Smooth muscle cell (in vitro differentiated cells): ENCODE data around the gene NRN1L. TPM values are rescaled to one million over a fixed set of nuclear protein-coding genes. Genes with fewer than 3 reads are reported as not detected.

ENCODE experiments used
- DNase-seq: peaks from one replicate; lab custom pipeline; 2025; ENCODE audit not compliant: unreplicated experiment; lab: John Stamatoyannopoulos, UW
- H2AFZ ChIP-seq: fragments of 200-600 bp; sonication (generic); 2 replicates; pipeline ENCODE4 v1.6.0; 2016; ENCODE audit warnings: antibody characterized with exemption, low read depth, mild to moderate bottlenecking
- H3F3A ChIP-seq: fragments of 200-600 bp; sonication (generic); 2 replicates; pipeline ENCODE4 v1.6.0; 2017; ENCODE audit warnings: antibody characterized with exemption, low read depth
- H3K27ac ChIP-seq: fragments of 200-600 bp; sonication (generic); 2 replicates; pipeline ENCODE4 v1.5.1; 2016; ENCODE audit warnings: low read depth, mild to moderate bottlenecking
- H3K27me3 ChIP-seq: fragments of 200-600 bp; sonication (generic); 2 replicates; pipeline ENCODE4 v1.6.1; 2016; ENCODE audit warnings: low read depth, mild to moderate bottlenecking
- H3K36me3 ChIP-seq: fragments of 200-600 bp; sonication (generic); 2 replicates; pipeline ENCODE4 v1.5.1; 2016; ENCODE audit warnings: low read depth
- H3K4me1 ChIP-seq: fragments of 200-600 bp; sonication (generic); 2 replicates; pipeline ENCODE4 v1.5.1; 2016; ENCODE audit warnings: low read depth
- H3K4me2 ChIP-seq: fragments of 200-600 bp; sonication (generic); 2 replicates; pipeline ENCODE4 v1.6.0; 2016; ENCODE audit warnings: mild to moderate bottlenecking
- H3K4me3 ChIP-seq: fragments of 200-600 bp; sonication (generic); 2 replicates; pipeline ENCODE4 v1.5.1; 2016; ENCODE audit warnings: mild to moderate bottlenecking
- H3K79me2 ChIP-seq: fragments of 200-600 bp; sonication (generic); 2 replicates; pipeline ENCODE4 v1.6.0; 2016; ENCODE audit warnings: low read depth, mild to moderate bottlenecking
- H3K9ac ChIP-seq: fragments of 200-600 bp; sonication (generic); 2 replicates; pipeline ENCODE4 v1.6.0; 2016; ENCODE audit warnings: low read depth
- H3K9me3 ChIP-seq: fragments of 200-600 bp; sonication (generic); replicated peaks from 2 replicates; pipeline ENCODE4 v1.5.1; 2016; ENCODE audit warnings: low read depth
- H4K20me1 ChIP-seq: fragments of 200-600 bp; sonication (generic); 2 replicates; pipeline ENCODE4 v1.6.0; 2016; ENCODE audit warnings: low read depth
- WGBS: methylation state at CpG from one replicate; pipeline ENCODE4 v1.1.7; 2016; ENCODE audit warnings: low lambda C conversion rate; 5-methylcytosine and 5-hydroxymethylcytosine counted together
- polyA plus RNA-seq: library from polyadenylated mRNA; unstranded; fragments of >200 nt; fragmentation: Nextera tagmentation; extraction: Ambion mirVana; gene quantifications from 2 replicates; pipeline ENCODE4 v1.2.1, GENCODE V29; 2016
- total RNA-seq: library from RNA; depleted of rRNA; stranded (reverse); fragments of >200 nt; gene quantifications from 2 replicates; pipeline ENCODE4 v1.2.3, GENCODE V29; 2014
- TF ChIP-seq, protein P1 (sequence below): fragments of 200-600 bp; sonication (generic); IDR thresholded peaks from 2 replicates; pipeline ENCODE4 v1.5.1; 2017; ENCODE audit warnings: borderline replicate concordance, mild to moderate bottlenecking, antibody characterized with exemption; ENCODE audit not compliant: insufficient read depth, poor library complexity, severe bottlenecking

Gene NRN1L
- total and polyA plus RNA-seq, 2 experiments from 2014 or later, result 0.57 TPM; not detected in 1

DNA sequence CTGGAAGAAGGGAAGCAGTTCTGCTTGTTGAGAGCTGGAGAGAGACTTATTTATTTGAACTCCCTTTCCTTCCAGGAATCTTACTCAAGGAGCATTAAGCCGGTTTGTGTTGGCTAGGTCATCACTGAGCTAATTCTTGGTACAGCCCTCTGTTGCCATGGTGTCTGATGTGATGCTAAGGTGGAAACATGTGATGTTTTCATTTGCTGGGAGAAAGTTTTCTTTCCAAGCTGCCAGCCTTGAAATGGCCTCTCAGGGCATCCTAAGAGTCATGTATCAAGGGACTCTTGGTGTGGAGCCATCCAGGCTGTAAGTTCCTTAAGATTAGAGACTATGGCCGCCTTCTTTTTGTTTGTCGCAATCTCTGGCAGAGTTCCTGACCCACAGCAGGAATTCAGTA lies 12.5 kb downstream of the NRN1L start:
- Histone ChIP-seq H3K4me2 (no peak overlapping the region), H3K27ac (no peak overlapping the region), H3K4me1 (peaks cover 10% of the 10 kb centered on the region), H4K20me1 (peaks cover 62% of the 10 kb centered on the region), H2AFZ (no peak overlapping the region), H3F3A (no peaks in the 10 kb centered on the region), H3K9ac (no peak overlapping the region), H3K36me3 (no peaks in the 10 kb centered on the region), H3K9me3 (no peaks in the 10 kb centered on the region), H3K4me3 (no peak overlapping the region), H3K79me2 (peaks cover 73% of the 10 kb centered on the region), H3K27me3 (no peaks in the 10 kb centered on the region)
- 99% methylated on average over 3 of the region's 3 CpGs for WGBS
- TF ChIP-seq, protein P1, sequence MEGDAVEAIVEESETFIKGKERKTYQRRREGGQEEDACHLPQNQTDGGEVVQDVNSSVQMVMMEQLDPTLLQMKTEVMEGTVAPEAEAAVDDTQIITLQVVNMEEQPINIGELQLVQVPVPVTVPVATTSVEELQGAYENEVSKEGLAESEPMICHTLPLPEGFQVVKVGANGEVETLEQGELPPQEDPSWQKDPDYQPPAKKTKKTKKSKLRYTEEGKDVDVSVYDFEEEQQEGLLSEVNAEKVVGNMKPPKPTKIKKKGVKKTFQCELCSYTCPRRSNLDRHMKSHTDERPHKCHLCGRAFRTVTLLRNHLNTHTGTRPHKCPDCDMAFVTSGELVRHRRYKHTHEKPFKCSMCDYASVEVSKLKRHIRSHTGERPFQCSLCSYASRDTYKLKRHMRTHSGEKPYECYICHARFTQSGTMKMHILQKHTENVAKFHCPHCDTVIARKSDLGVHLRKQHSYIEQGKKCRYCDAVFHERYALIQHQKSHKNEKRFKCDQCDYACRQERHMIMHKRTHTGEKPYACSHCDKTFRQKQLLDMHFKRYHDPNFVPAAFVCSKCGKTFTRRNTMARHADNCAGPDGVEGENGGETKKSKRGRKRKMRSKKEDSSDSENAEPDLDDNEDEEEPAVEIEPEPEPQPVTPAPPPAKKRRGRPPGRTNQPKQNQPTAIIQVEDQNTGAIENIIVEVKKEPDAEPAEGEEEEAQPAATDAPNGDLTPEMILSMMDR, result no peak
- DNase-seq, result no peak

DNA sequence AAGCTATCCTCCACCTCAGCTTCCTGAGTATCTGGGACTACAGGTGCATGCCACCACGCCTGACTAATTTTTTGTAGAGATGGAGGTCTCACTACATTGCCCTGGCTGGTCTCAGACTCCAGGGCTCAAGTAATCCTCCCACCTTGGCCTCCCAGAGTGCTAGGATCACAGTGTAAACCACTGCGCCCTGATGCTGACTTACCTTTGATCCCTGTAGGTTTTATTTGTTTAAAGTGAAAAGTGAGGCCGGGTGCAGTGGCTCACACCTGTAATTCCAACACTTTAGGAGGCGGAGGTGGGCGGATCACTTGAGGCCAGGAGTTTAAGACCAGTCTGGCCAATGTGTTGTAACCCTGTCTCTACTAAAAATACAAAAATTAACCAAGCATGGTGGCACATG lies 17.0 kb downstream of the NRN1L start:
- no peaks in the 10 kb centered on the region for H3K9me3 ChIP-seq
- peaks cover 86% of the 10 kb centered on the region for H4K20me1 ChIP-seq
- H3K36me3 ChIP-seq, result no peaks in the 10 kb centered on the region
- H3K4me2 ChIP-seq, result no peak overlapping the region
- no peak for DNase-seq
- H3K27ac ChIP-seq, result no peak overlapping the region
- WGBS, result 94% methylated on average over 5 of the region's 5 CpGs
- TF ChIP-seq, protein P1, result no peak
- no peaks in the 10 kb centered on the region for H3F3A ChIP-seq
- no peak overlapping the region for H2AFZ ChIP-seq
- no peak overlapping the region for H3K4me3 ChIP-seq
- peaks cover 51% of the 10 kb centered on the region for H3K79me2 ChIP-seq
- no peak overlapping the region for H3K9ac ChIP-seq
- no peaks in the 10 kb centered on the region for H3K27me3 ChIP-seq
- H3K4me1 ChIP-seq, result no peaks in the 10 kb centered on the region

- DNase-seq, result no peak
- H3K9ac ChIP-seq, result no peak overlapping the region
- peaks cover 83% of the 10 kb centered on the region for H4K20me1 ChIP-seq
- H3K4me2 ChIP-seq, result no peak overlapping the region
- peaks cover 40% of the 10 kb centered on the region for H3K79me2 ChIP-seq
- H3K27ac ChIP-seq, result no peak overlapping the region
- WGBS, result 98% methylated on average over 4 of the region's 4 CpGs
- no peaks in the 10 kb centered on the region for H3K9me3 ChIP-seq
- H2AFZ ChIP-seq, result no peak overlapping the region
- H3K4me3 ChIP-seq, result no peak overlapping the region
- no peaks in the 10 kb centered on the region for H3K27me3 ChIP-seq
- no peaks in the 10 kb centered on the region for H3K36me3 ChIP-seq
- TF ChIP-seq, protein P1, result no peak
- no peaks in the 10 kb centered on the region for H3F3A ChIP-seq
- no peaks in the 10 kb centered on the region for H3K4me1 ChIP-seq
Observed at GRCh38 chr16:67902831-67903230, 18.1 kb downstream of the NRN1L start.

- Histone ChIP-seq H3K27ac (no peak overlapping the region), H2AFZ (no peak overlapping the region), H3F3A (no peaks in the 10 kb centered on the region), H3K9ac (no peak overlapping the region), H3K4me3 (no peak overlapping the region), H4K20me1 (peaks cover 74% of the 10 kb centered on the region), H3K4me1 (no peaks in the 10 kb centered on the region), H3K36me3 (no peaks in the 10 kb centered on the region), H3K4me2 (no peak overlapping the region), H3K79me2 (peaks cover 7% of the 10 kb centered on the region), H3K9me3 (no peaks in the 10 kb centered on the region), H3K27me3 (no peaks in the 10 kb centered on the region)
- 88% methylated on average over 11 of the region's 11 CpGs for WGBS
- no peak for DNase-seq
- TF ChIP-seq, protein P1, result no peak
Observed at GRCh38 chr16:67907397-67908180, 22.9 kb downstream of the NRN1L start.
